DND-41 (cell line): ENCODE results near the gene MMP8.

Source experiments
- ATAC-seq: fragments of 200-7000 bp; cut with Tn5 transposase; 3 replicates; pipeline ENCODE4 v1.9.1; 2021; ENCODE audit warnings: low read depth; ENCODE audit not compliant: insufficient read depth
- DNase-seq: peaks from one replicate; pipeline ENCODE4 v3.0.0-alpha.2; 2020
- H2AFZ ChIP-seq: 2 replicates; pipeline ENCODE4 v1.6.0; 2012; ENCODE audit warnings: low read depth, low read length
- H3K27ac ChIP-seq: 2 replicates; pipeline ENCODE4 v1.5.1; 2012; ENCODE audit warnings: low read length, inconsistent platforms
- H3K27me3 ChIP-seq: fragments of 200-600 bp; sonication (generic); 2 replicates; pipeline ENCODE4 v1.6.0; 2012; ENCODE audit warnings: low read length, mild to moderate bottlenecking, inconsistent platforms; ENCODE audit not compliant: insufficient read depth, poor library complexity
- H3K36me3 ChIP-seq: 2 replicates; pipeline ENCODE4 v1.5.1; 2012; ENCODE audit warnings: low read length, inconsistent platforms; ENCODE audit not compliant: insufficient read depth
- H3K4me1 ChIP-seq: 2 replicates; pipeline ENCODE4 v1.5.1; 2012; ENCODE audit warnings: mild to moderate bottlenecking, low read length; ENCODE audit not compliant: insufficient read depth
- H3K4me2 ChIP-seq: 2 replicates; pipeline ENCODE4 v1.6.0; 2012; ENCODE audit warnings: mild to moderate bottlenecking, moderate library complexity, low read length, inconsistent platforms; ENCODE audit not compliant: insufficient read depth
- H3K4me3 ChIP-seq, 2 experiments: fragments of 200-600 bp in 1 of 2; shearing (Covaris generic) in 1 of 2; 2 replicates each; pipeline ENCODE4 v1.5.1; 2012 to 2016; ENCODE audit warnings: inconsistent platforms in 2 of 2, low read length in 2 of 2, mild to moderate bottlenecking in 2 of 2, low read depth in 1 of 2, moderate library complexity in 1 of 2
- H3K79me2 ChIP-seq: 2 replicates; pipeline ENCODE4 v1.6.0; 2012; ENCODE audit warnings: low read length, inconsistent platforms; ENCODE audit not compliant: insufficient read depth
- H3K9ac ChIP-seq: 2 replicates; pipeline ENCODE4 v1.6.0; 2012; ENCODE audit warnings: low read depth, mild to moderate bottlenecking, inconsistent platforms, low read length, moderate library complexity
- H3K9me3 ChIP-seq: 2 replicates; pipeline ENCODE4 v1.5.1; 2012; ENCODE audit warnings: low read length, moderate library complexity, mild to moderate bottlenecking, inconsistent platforms; ENCODE audit not compliant: insufficient read depth, severe bottlenecking
- H4K20me1 ChIP-seq: 2 replicates; pipeline ENCODE4 v1.6.0; 2012; ENCODE audit warnings: low read length; ENCODE audit not compliant: insufficient read depth
- EZH2 ChIP-seq: IDR thresholded peaks from 3 replicates; pipeline ENCODE4 v1.6.1; 2012; ENCODE audit warnings: borderline replicate concordance, low read depth, mild to moderate bottlenecking, moderate library complexity, low read length, inconsistent platforms; ENCODE audit not compliant: severe bottlenecking
- TF ChIP-seq, protein P1 (sequence below): IDR thresholded peaks from 2 replicates; pipeline ENCODE4 v1.5.1; 2012; ENCODE audit warnings: borderline replicate concordance, low read length, moderate library complexity, mild to moderate bottlenecking; ENCODE audit not compliant: poor library complexity, severe bottlenecking; ENCODE audit errors: extremely low read depth

MMP8 gene

GRCh38 chr11:102680945-102681344 is 43.8 kb downstream of the MMP8 start:
- no peak overlapping the region for H2AFZ ChIP-seq
- no peaks in the 10 kb centered on the region for H3K79me2 ChIP-seq
- H3K27me3 ChIP-seq = peaks cover 5% of the 10 kb centered on the region
- H3K4me2 ChIP-seq = no peak overlapping the region
- no peak overlapping the region for H3K9ac ChIP-seq
- TF ChIP-seq EZH2 = no peak
- TF ChIP-seq, protein P1, sequence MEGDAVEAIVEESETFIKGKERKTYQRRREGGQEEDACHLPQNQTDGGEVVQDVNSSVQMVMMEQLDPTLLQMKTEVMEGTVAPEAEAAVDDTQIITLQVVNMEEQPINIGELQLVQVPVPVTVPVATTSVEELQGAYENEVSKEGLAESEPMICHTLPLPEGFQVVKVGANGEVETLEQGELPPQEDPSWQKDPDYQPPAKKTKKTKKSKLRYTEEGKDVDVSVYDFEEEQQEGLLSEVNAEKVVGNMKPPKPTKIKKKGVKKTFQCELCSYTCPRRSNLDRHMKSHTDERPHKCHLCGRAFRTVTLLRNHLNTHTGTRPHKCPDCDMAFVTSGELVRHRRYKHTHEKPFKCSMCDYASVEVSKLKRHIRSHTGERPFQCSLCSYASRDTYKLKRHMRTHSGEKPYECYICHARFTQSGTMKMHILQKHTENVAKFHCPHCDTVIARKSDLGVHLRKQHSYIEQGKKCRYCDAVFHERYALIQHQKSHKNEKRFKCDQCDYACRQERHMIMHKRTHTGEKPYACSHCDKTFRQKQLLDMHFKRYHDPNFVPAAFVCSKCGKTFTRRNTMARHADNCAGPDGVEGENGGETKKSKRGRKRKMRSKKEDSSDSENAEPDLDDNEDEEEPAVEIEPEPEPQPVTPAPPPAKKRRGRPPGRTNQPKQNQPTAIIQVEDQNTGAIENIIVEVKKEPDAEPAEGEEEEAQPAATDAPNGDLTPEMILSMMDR = no peak
- no peak overlapping the region for H3K27ac ChIP-seq
- DNase-seq (no peak), ATAC-seq (no peak)
- no peaks in the 10 kb centered on the region for H3K9me3 ChIP-seq
- no peaks in the 10 kb centered on the region for H4K20me1 ChIP-seq
- no peak overlapping the region for H3K4me3 ChIP-seq
- no peaks in the 10 kb centered on the region for H3K36me3 ChIP-seq
- H3K4me1 ChIP-seq = no peaks in the 10 kb centered on the region

GRCh38 chr11:102678022-102678421 is 46.7 kb downstream of the MMP8 start:
- Histone ChIP-seq H3K79me2 (no peaks in the 10 kb centered on the region), H3K27ac (no peak overlapping the region), H3K9ac (no peak overlapping the region), H4K20me1 (no peaks in the 10 kb centered on the region), H3K9me3 (no peaks in the 10 kb centered on the region), H3K36me3 (no peaks in the 10 kb centered on the region), H3K4me3 (no peak overlapping the region), H3K4me2 (no peak overlapping the region), H3K27me3 (no peaks in the 10 kb centered on the region), H2AFZ (no peak overlapping the region), H3K4me1 (no peaks in the 10 kb centered on the region)
- DNase-seq (no peak), ATAC-seq (no peak)
- no peak for TF ChIP-seq EZH2
- TF ChIP-seq, protein P1 = no peak

DNA sequence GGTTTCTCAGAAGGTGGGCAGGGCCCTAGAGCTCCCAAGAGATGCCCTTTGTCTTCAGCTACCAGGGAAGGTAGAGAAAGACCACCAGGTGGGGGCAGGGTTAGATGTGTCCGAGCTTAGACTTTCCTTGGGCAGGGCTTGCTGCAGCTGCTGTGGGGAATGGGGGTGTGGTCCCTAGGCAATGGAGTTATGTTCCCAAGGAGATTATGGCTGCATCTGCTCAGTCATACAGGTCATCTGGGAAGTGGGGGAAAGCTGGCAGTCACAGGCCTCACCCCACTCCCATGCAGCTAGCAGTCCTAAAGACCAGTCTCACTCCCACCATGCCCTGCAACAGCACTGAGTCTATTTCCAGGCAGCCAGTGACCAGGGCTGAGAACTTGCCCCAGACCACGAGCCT is 48.7 kb downstream of the MMP8 start:
- H3K9ac ChIP-seq = no peak overlapping the region
- no peak overlapping the region for H3K4me2 ChIP-seq
- no peaks in the 10 kb centered on the region for H3K36me3 ChIP-seq
- H3K9me3 ChIP-seq = no peaks in the 10 kb centered on the region
- ATAC-seq (no peak), DNase-seq (no peak)
- H3K4me3 ChIP-seq = no peak overlapping the region
- no peaks in the 10 kb centered on the region for H3K27me3 ChIP-seq
- no peak for TF ChIP-seq EZH2
- TF ChIP-seq, protein P1 = no peak
- H3K27ac ChIP-seq = no peak overlapping the region
- no peaks in the 10 kb centered on the region for H3K4me1 ChIP-seq
- no peak overlapping the region for H2AFZ ChIP-seq
- no peaks in the 10 kb centered on the region for H3K79me2 ChIP-seq
- H4K20me1 ChIP-seq = no peaks in the 10 kb centered on the region

GRCh38 chr11:102669664-102670063 is 55.1 kb downstream of the MMP8 start:
- no peak overlapping the region for H3K4me2 ChIP-seq
- TF ChIP-seq, protein P1 = no peak
- no peak for TF ChIP-seq EZH2
- ATAC-seq = no peak

More at GRCh38 chr11:102669664-102670063, 55.1 kb downstream of the MMP8 start:
- H4K20me1 ChIP-seq = no peaks in the 10 kb centered on the region
- no peaks in the 10 kb centered on the region for H3K36me3 ChIP-seq
- H3K9me3 ChIP-seq = no peaks in the 10 kb centered on the region
- H3K27me3 ChIP-seq = peaks cover 2% of the 10 kb centered on the region
- H3K9ac ChIP-seq = no peak overlapping the region
- DNase-seq = no peak
- H3K79me2 ChIP-seq = no peaks in the 10 kb centered on the region
- H2AFZ ChIP-seq = no peak overlapping the region
- H3K4me1 ChIP-seq = no peaks in the 10 kb centered on the region
- no peak overlapping the region for H3K4me3 ChIP-seq
- no peak overlapping the region for H3K27ac ChIP-seq
